ENCODE measurements around the gene EHMT1. TPM values are rescaled to one million over a fixed set of nuclear protein-coding genes. Genes with fewer than 3 reads are reported as not detected.

EHMT1 gene
- total and polyA plus RNA-seq, 9 of the 15 experiments (the other 6 are each of a cell fraction or from before 2014, with no cell fraction given): 2.2 to 76.0 (median 36.4) TPM

DNA sequence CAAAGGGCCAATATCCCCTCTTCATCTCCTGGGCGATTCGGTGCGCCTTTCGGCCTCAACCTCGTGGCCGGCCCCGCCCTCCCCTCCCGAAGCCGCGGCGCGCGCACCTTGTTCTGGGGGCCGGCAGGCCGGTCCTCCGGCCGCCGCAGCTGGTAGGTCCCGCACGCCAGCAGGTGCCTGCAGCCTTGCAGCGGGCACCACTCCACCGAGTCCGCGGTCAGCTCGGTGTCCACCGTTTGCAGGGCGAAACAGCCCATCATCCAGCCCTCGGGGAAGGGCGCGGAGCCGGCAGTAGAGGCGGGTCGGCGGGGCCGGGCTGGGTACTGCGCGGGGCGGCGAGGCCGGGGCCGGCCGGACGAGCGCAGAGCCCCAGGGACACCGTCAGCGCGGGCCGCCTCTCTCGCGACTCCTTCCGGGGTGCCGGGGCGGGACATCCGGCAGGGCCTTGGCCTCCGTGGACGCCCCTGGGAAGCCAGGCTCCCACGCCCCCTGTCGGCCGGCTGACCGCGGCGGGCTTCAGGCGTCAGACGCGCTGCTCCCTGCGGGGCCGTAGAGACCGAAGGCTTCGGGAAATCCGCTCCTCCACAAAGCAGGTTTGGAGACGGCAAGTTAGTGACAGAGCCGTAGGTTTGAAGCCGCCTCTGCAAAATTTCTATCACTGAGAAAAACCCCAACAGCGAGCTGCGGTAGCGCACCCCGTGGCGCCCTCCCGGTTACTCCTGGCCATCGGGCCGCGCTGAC is 40.1 kb upstream of the EHMT1 start, which contains the start of gene DPH7 (continued):
- peak; percentile 55 for TF ChIP-seq HNRNPLL (IDR thresholded peaks at IDR 0.05; ENCODE audit: low read depth, low read length, poor library complexity, severe bottlenecking)
- TF ChIP-seq ZNF561 (CRISPR knock-in tag; conservative IDR thresholded peaks at IDR 0.05): no peak
- TF ChIP-seq YBX1 (IDR thresholded peaks at IDR 0.05): no peak
- TF ChIP-seq, protein P1, sequence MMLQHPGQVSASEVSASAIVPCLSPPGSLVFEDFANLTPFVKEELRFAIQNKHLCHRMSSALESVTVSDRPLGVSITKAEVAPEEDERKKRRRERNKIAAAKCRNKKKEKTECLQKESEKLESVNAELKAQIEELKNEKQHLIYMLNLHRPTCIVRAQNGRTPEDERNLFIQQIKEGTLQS (IDR thresholded peaks at IDR 0.05): no peak
- TF ChIP-seq, protein P1 (CRISPR knock-in tag; conservative IDR thresholded peaks at IDR 0.05): 0 out of 2 replicates have a peak, but pooled peaks have one; percentile 46
- TF ChIP-seq ZKSCAN1 (IDR thresholded peaks at IDR 0.05; ENCODE audit: low read depth, low read length): 0 out of 2 replicates have a peak, but pooled peaks have one; percentile 27
- TF ChIP-seq ILF3 (IDR thresholded peaks at IDR 0.05; ENCODE audit: borderline replicate concordance): peak; percentile 82; the same call in 1 of the 2 replicates
- TF ChIP-seq ZNF57 (CRISPR knock-in tag; IDR thresholded peaks at IDR 0.05): no peak
- TF ChIP-seq, protein P2, sequence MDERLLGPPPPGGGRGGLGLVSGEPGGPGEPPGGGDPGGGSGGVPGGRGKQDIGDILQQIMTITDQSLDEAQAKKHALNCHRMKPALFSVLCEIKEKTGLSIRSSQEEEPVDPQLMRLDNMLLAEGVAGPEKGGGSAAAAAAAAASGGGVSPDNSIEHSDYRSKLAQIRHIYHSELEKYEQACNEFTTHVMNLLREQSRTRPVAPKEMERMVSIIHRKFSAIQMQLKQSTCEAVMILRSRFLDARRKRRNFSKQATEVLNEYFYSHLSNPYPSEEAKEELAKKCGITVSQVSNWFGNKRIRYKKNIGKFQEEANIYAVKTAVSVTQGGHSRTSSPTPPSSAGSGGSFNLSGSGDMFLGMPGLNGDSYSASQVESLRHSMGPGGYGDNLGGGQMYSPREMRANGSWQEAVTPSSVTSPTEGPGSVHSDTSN (CRISPR knock-in tag; IDR thresholded peaks at IDR 0.05; ENCODE audit: low read depth): no peak
- TF ChIP-seq, protein P2 (tag; conservative IDR thresholded peaks at IDR 0.05; ENCODE audit: low read depth): no peak; the same call in 1 of the 2 replicates
- TF ChIP-seq NONO (IDR thresholded peaks at IDR 0.05; ENCODE audit: low read depth in 2 of 2, low read length in 1 of 2): peak; percentile 77 to 88; a peak in 3 of 4 replicates
- TF ChIP-seq TEAD2 (tag; IDR thresholded peaks at IDR 0.05): no peak
- TF ChIP-seq, protein P3, sequence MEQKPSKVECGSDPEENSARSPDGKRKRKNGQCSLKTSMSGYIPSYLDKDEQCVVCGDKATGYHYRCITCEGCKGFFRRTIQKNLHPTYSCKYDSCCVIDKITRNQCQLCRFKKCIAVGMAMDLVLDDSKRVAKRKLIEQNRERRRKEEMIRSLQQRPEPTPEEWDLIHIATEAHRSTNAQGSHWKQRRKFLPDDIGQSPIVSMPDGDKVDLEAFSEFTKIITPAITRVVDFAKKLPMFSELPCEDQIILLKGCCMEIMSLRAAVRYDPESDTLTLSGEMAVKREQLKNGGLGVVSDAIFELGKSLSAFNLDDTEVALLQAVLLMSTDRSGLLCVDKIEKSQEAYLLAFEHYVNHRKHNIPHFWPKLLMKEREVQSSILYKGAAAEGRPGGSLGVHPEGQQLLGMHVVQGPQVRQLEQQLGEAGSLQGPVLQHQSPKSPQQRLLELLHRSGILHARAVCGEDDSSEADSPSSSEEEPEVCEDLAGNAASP (IDR thresholded peaks at IDR 0.05): no peak
- peak; percentile 52; the same call in 1 of the 2 replicates for TF ChIP-seq ELF2 (CRISPR knock-in tag; IDR thresholded peaks at IDR 0.05)
- TF ChIP-seq ZNF830 (CRISPR knock-in tag; IDR thresholded peaks at IDR 0.05): no peak
- TF ChIP-seq CBFB (CRISPR knock-in tag; IDR thresholded peaks at IDR 0.05): no peak
- no peak for TF ChIP-seq SNRNP70 (optimal IDR thresholded peaks at IDR 0.05; ENCODE audit: low read depth, low read length)
- TF ChIP-seq, protein P4, sequence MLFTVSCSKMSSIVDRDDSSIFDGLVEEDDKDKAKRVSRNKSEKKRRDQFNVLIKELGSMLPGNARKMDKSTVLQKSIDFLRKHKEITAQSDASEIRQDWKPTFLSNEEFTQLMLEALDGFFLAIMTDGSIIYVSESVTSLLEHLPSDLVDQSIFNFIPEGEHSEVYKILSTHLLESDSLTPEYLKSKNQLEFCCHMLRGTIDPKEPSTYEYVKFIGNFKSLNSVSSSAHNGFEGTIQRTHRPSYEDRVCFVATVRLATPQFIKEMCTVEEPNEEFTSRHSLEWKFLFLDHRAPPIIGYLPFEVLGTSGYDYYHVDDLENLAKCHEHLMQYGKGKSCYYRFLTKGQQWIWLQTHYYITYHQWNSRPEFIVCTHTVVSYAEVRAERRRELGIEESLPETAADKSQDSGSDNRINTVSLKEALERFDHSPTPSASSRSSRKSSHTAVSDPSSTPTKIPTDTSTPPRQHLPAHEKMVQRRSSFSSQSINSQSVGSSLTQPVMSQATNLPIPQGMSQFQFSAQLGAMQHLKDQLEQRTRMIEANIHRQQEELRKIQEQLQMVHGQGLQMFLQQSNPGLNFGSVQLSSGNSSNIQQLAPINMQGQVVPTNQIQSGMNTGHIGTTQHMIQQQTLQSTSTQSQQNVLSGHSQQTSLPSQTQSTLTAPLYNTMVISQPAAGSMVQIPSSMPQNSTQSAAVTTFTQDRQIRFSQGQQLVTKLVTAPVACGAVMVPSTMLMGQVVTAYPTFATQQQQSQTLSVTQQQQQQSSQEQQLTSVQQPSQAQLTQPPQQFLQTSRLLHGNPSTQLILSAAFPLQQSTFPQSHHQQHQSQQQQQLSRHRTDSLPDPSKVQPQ (CRISPR knock-in tag; IDR thresholded peaks at IDR 0.05; ENCODE audit: borderline replicate concordance): no peak
- TF ChIP-seq NFRKB (IDR thresholded peaks at IDR 0.05; ENCODE audit: low read depth): no peak
